Measurements from ENCODE around the gene TCF4.
"Not testable (repeated sequence)": the region's sequence is repeated elsewhere in the genome, so short reads cannot be mapped to it uniquely, and the experiment has no call there.

GRCh38 chr18:55469134-55469533 is 118.9 kb downstream of the TCF4 start:
- TF ChIP-seq CTCF (conservative IDR thresholded peaks at IDR 0.05; ENCODE audit: low read length); EZH2phosphoT487 (IDR thresholded peaks at IDR 0.05; ENCODE audit: borderline replicate concordance): not testable (repeated sequence)

All from Loucy (cell line).